Measurements from ENCODE around the gene P3H3.

The P3H3 gene

DNA sequence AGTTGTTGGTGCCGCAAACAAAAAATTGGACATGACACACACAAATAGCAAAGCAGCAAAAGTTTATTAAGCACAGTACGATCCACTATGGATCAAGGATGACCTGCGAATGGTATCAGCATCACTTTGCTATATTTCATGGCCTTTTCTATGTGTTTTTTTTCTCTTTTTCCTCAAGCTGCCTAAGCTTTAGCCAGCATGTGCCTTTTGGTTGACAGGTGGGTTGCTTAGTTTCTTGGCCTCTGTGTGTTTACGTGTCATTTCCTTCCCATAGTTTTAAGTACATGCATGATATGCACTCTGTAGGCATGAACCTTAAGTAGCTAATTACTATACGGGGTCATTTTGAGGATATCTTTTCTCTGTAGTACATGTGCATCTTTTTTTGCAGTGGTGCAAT, 29.1 kb upstream of the P3H3 start:
- Histone ChIP-seq H3K9me3 (ENCODE audit: control extremely low read depth in 1 of 5, control insufficient read depth in 4 of 5, insufficient read depth in 2 of 5, low read depth in 1 of 5, low read length in 4 of 5) (no peaks in the 10 kb centered on the region), H3K4me3 (ENCODE audit: control insufficient read depth in 1 of 7, extremely low read depth in 1 of 7, insufficient read depth in 4 of 7, low read depth in 2 of 7, low read length in 6 of 7) (no peak overlapping the region), H3K27me3 (replicated peaks in 2 of 5; ENCODE audit: control insufficient read depth in 4 of 5, insufficient read depth in 5 of 5, low read length in 4 of 5) (no peaks in the 10 kb centered on the region), H3K27ac (ENCODE audit: insufficient read depth in 1 of 2, low read depth in 1 of 2, low read length in 2 of 2, poor library complexity in 1 of 2, severe bottlenecking in 2 of 2) (no peak overlapping the region), H3K4me1 (ENCODE audit: control extremely low read depth in 1 of 4, control insufficient read depth in 4 of 4, insufficient read depth in 4 of 4, low read length in 3 of 4) (no peaks in the 10 kb centered on the region), H3K36me3 (ENCODE audit: control insufficient read depth in 4 of 4, insufficient read depth in 4 of 4, low read length in 3 of 4) (no peaks in the 10 kb centered on the region)
- 83% methylated on average over 3 of the region's 5 CpGs for WGBS (ENCODE audit: insufficient coverage)
- CTCF ChIA-PET = interaction anchor here (0.7 to 1.1 kb wide), 2 partner anchors 32 to 45 kb away, joined by 3 read pairs; no protein-coding TSS in a partner anchor
- POLR2A ChIA-PET = no interaction called here
- no peak for DNase-seq

DNA sequence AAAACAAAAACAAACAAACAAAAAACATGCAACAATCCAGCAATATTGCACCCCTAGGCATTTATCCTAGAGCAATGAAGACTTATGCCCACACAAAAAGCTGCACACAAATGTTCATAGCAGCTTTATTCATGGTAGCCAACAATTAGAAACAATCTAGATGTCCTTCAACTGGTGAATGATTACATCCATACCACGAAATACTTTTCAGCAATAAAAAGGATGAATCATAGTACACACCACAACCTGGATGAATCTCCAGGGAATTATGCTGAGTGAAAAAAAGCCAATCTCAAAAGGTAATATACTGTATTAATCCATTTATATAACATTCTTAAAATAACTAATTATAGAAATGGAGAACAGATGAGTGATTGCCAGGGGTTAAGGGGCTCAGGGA, 21.0 kb upstream of the P3H3 start:
- Histone ChIP-seq H3K4me1 (ENCODE audit: control extremely low read depth in 1 of 4, control insufficient read depth in 4 of 4, insufficient read depth in 4 of 4, low read length in 3 of 4) (no peaks in the 10 kb centered on the region), H3K9me3 (ENCODE audit: control extremely low read depth in 1 of 5, control insufficient read depth in 4 of 5, insufficient read depth in 2 of 5, low read depth in 1 of 5, low read length in 4 of 5) (no peaks in the 10 kb centered on the region), H3K27me3 (replicated peaks in 2 of 5; ENCODE audit: control insufficient read depth in 4 of 5, insufficient read depth in 5 of 5, low read length in 4 of 5) (no peaks in the 10 kb centered on the region), H3K4me3 (ENCODE audit: control insufficient read depth in 1 of 7, extremely low read depth in 1 of 7, insufficient read depth in 4 of 7, low read depth in 2 of 7, low read length in 6 of 7) (no peak overlapping the region), H3K27ac (ENCODE audit: insufficient read depth in 1 of 2, low read depth in 1 of 2, low read length in 2 of 2, poor library complexity in 1 of 2, severe bottlenecking in 2 of 2) (no peak overlapping the region), H3K36me3 (ENCODE audit: control insufficient read depth in 4 of 4, insufficient read depth in 4 of 4, low read length in 3 of 4) (no peaks in the 10 kb centered on the region)
- ChIA-PET CTCF (interaction anchor here (1.0 to 10.5 kb wide), 2 partner anchors 14 to 19 kb away, joined by 3 to 97 read pairs; partner anchors contain the start of genes GPR162 and P3H3), POLR2A (no interaction called here)
- DNase-seq = no peak
- no CpG with 5 or more reads among the region's 1 CpG for WGBS (ENCODE audit: insufficient coverage)

DNA sequence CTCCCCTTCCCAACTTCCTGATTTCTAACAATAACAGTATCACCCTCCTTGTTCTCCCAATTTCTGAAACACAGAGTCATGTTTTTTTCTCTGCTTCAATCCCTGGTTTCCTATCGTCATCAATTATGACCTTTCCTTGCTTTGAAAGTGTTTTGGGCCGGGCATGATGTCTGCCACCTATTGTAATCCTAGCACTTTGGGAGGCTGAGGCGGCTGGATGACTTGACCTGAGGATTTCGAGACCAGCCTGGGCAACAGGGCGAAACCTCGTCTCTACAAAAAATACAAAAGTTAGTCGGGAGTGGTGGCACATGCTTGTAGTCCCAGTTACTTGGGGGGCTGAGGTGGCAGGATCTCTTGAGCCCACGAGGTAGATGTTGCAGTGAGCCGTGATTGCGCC, 19.2 kb upstream of the P3H3 start:
- ChIA-PET POLR2A (no interaction called here), CTCF (interaction anchor here (1.5 to 10.5 kb wide), 2 partner anchors 17 to 73 kb away, joined by 6 to 97 read pairs; partner anchors contain the start of genes GPR162 and P3H3)
- Histone ChIP-seq H3K4me1 (ENCODE audit: control extremely low read depth in 1 of 4, control insufficient read depth in 4 of 4, insufficient read depth in 4 of 4, low read length in 3 of 4) (peaks cover 0 to 5% (median 0%) of the 10 kb centered on the region in 4 experiments), H3K36me3 (ENCODE audit: control insufficient read depth in 4 of 4, insufficient read depth in 4 of 4, low read length in 3 of 4) (no peaks in the 10 kb centered on the region), H3K4me3 (ENCODE audit: control insufficient read depth in 1 of 7, extremely low read depth in 1 of 7, insufficient read depth in 4 of 7, low read depth in 2 of 7, low read length in 6 of 7) (no peak overlapping the region), H3K27me3 (replicated peaks in 2 of 5; ENCODE audit: control insufficient read depth in 4 of 5, insufficient read depth in 5 of 5, low read length in 4 of 5) (no peaks in the 10 kb centered on the region), H3K27ac (ENCODE audit: insufficient read depth in 1 of 2, low read depth in 1 of 2, low read length in 2 of 2, poor library complexity in 1 of 2, severe bottlenecking in 2 of 2) (no peak overlapping the region), H3K9me3 (ENCODE audit: control extremely low read depth in 1 of 5, control insufficient read depth in 4 of 5, insufficient read depth in 2 of 5, low read depth in 1 of 5, low read length in 4 of 5) (no peaks in the 10 kb centered on the region)
- WGBS (ENCODE audit: insufficient coverage) = 90% methylated on average over 10 of the region's 10 CpGs
- DNase-seq = no peak

DNA sequence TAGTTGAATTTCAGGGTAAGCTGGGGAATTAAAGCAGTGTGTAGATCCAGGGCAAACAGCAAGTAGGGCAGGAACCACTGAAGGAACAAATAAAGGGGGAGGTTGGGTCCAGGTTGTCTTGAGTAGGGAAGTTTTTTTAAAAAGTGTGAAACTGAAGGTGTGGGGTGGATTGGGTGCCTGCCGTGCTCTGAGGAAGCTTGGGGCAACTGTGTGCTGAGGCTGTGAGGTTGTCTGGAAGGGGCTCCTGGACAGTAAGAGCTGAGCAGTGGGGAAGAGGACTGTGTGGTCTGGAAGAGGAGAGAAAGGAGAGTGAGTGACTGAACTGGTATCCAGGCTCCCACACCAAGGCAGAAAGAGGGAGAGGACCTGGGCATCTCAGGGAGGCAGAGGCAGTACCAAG, 17.4 kb upstream of the P3H3 start:
- CTCF ChIA-PET = interaction anchor here (0.9 to 10.5 kb wide), 5 partner anchors 14 to 66 kb away, joined by 3 to 97 read pairs (median 3); partner anchors contain the start of genes GPR162 and P3H3
- no peak for DNase-seq
- H3K36me3 ChIP-seq (ENCODE audit: control insufficient read depth in 4 of 4, insufficient read depth in 4 of 4, low read length in 3 of 4) = no peaks in the 10 kb centered on the region
- no peak overlapping the region for H3K4me3 ChIP-seq (ENCODE audit: control insufficient read depth in 1 of 7, extremely low read depth in 1 of 7, insufficient read depth in 4 of 7, low read depth in 2 of 7, low read length in 6 of 7)
- POLR2A ChIA-PET = no interaction called here
- H3K4me1 ChIP-seq (ENCODE audit: control extremely low read depth in 1 of 4, control insufficient read depth in 4 of 4, insufficient read depth in 4 of 4, low read length in 3 of 4) = peaks cover 0 to 5% (median 0%) of the 10 kb centered on the region in 4 experiments
- no peaks in the 10 kb centered on the region for H3K27me3 ChIP-seq (replicated peaks in 2 of 5; ENCODE audit: control insufficient read depth in 4 of 5, insufficient read depth in 5 of 5, low read length in 4 of 5)
- no peak overlapping the region for H3K27ac ChIP-seq (ENCODE audit: insufficient read depth in 1 of 2, low read depth in 1 of 2, low read length in 2 of 2, poor library complexity in 1 of 2, severe bottlenecking in 2 of 2)
- WGBS (ENCODE audit: insufficient coverage) = 100% methylated on average over 1 of the region's 1 CpG
- H3K9me3 ChIP-seq (ENCODE audit: control extremely low read depth in 1 of 5, control insufficient read depth in 4 of 5, insufficient read depth in 2 of 5, low read depth in 1 of 5, low read length in 4 of 5) = no peaks in the 10 kb centered on the region

DNA sequence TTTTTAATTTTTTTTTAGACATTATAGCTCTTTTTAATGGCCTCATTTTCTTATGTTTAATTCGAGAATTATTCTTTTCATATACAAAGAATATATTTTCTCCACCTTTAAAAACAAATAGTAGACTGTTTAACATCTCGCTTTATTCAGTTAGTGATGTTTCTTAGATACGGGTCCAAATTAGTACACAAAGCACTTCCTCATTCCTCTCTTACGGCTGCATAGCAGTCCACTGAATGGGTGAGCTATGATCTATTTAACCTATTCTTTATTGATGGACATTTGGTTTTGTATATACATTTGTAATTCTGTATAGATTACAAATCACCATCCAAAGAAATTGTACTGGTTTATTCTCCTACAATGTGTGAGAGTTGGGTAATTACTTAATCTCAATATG, 14.8 kb upstream of the P3H3 start:
- Histone ChIP-seq H3K36me3 (ENCODE audit: control insufficient read depth in 4 of 4, insufficient read depth in 4 of 4, low read length in 3 of 4) (no peaks in the 10 kb centered on the region), H3K4me1 (ENCODE audit: control extremely low read depth in 1 of 4, control insufficient read depth in 4 of 4, insufficient read depth in 4 of 4, low read length in 3 of 4) (peaks cover 0 to 13% (median 3%) of the 10 kb centered on the region in 4 experiments), H3K4me3 (ENCODE audit: control insufficient read depth in 1 of 7, extremely low read depth in 1 of 7, insufficient read depth in 4 of 7, low read depth in 2 of 7, low read length in 6 of 7) (no peak overlapping the region), H3K9me3 (ENCODE audit: control extremely low read depth in 1 of 5, control insufficient read depth in 4 of 5, insufficient read depth in 2 of 5, low read depth in 1 of 5, low read length in 4 of 5) (no peaks in the 10 kb centered on the region), H3K27me3 (replicated peaks in 2 of 5; ENCODE audit: control insufficient read depth in 4 of 5, insufficient read depth in 5 of 5, low read length in 4 of 5) (no peaks in the 10 kb centered on the region), H3K27ac (ENCODE audit: insufficient read depth in 1 of 2, low read depth in 1 of 2, low read length in 2 of 2, poor library complexity in 1 of 2, severe bottlenecking in 2 of 2) (no peak overlapping the region)
- DNase-seq = no peak
- POLR2A ChIA-PET = interaction anchor here (0.7 kb wide), 1 partner anchor 24 kb away, joined by 3 read pairs; the partner anchor contains the start of gene CD4
- no CpG with 5 or more reads among the region's 4 CpGs for WGBS (ENCODE audit: insufficient coverage)
- CTCF ChIA-PET = interaction anchor here (0.9 to 10.5 kb wide), 8 partner anchors 13 to 60 kb away, joined by 3 to 97 read pairs (median 4); partner anchors contain the start of genes CDCA3, GPR162, MLF2 and P3H3

DNA sequence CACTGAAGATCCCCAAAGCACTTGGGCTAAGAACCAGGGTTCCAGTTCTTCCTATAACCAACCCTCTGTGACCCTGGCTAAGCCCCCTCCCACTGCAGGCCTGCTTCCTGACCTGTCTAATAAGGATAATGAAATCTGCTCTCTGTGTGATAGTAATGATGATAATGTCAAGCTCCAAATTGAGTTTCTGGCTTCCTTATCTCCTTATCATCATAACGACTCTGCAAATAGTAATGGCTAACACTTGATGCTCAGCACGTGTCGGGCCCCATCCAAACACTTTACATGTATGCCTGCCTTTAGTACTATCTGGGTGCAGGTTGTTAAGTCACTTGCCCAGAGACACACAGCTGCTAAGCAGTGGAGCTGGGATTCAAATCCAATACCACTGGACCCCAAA, 11.6 kb upstream of the P3H3 start:
- Histone ChIP-seq H3K36me3 (ENCODE audit: control insufficient read depth in 4 of 4, insufficient read depth in 4 of 4, low read length in 3 of 4) (no peaks in the 10 kb centered on the region), H3K27me3 (replicated peaks in 2 of 5; ENCODE audit: control insufficient read depth in 4 of 5, insufficient read depth in 5 of 5, low read length in 4 of 5) (no peaks in the 10 kb centered on the region), H3K4me3 (ENCODE audit: control insufficient read depth in 1 of 7, extremely low read depth in 1 of 7, insufficient read depth in 4 of 7, low read depth in 2 of 7, low read length in 6 of 7) (no peak overlapping the region), H3K4me1 (ENCODE audit: control extremely low read depth in 1 of 4, control insufficient read depth in 4 of 4, insufficient read depth in 4 of 4, low read length in 3 of 4) (peaks cover 0 to 23% (median 12%) of the 10 kb centered on the region in 4 experiments), H3K9me3 (ENCODE audit: control extremely low read depth in 1 of 5, control insufficient read depth in 4 of 5, insufficient read depth in 2 of 5, low read depth in 1 of 5, low read length in 4 of 5) (no peaks in the 10 kb centered on the region), H3K27ac (ENCODE audit: insufficient read depth in 1 of 2, low read depth in 1 of 2, low read length in 2 of 2, poor library complexity in 1 of 2, severe bottlenecking in 2 of 2) (no peak overlapping the region)
- no peak for DNase-seq
- WGBS (ENCODE audit: insufficient coverage) = no CpG with 5 or more reads among the region's 3 CpGs
- POLR2A ChIA-PET = interaction anchor here (0.6 kb wide), 1 partner anchor 60 kb away, joined by 5 read pairs; no protein-coding TSS in a partner anchor
- CTCF ChIA-PET = interaction anchor here (0.6 to 10.5 kb wide), 6 partner anchors 10 to 62 kb away, joined by 3 to 97 read pairs (median 3); partner anchors contain the start of genes GNB3, GPR162 and P3H3

DNA sequence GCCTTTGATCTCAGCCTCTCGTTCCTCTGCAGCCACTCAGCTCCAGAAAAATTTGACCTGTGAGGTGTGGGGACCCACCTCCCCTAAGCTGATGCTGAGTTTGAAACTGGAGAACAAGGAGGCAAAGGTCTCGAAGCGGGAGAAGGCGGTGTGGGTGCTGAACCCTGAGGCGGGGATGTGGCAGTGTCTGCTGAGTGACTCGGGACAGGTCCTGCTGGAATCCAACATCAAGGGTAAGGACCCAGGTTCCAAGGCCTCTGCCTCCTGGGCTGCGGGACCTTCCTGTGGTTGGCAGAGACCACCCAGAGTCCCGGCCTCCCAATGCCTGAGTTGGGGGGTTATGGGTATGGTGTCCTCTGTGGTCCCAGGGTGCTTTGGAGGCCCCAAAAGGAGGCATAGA, 11.1 kb upstream of the P3H3 start:
- Histone ChIP-seq H3K27me3 (replicated peaks in 2 of 5; ENCODE audit: control insufficient read depth in 4 of 5, insufficient read depth in 5 of 5, low read length in 4 of 5) (no peaks in the 10 kb centered on the region), H3K4me1 (ENCODE audit: control extremely low read depth in 1 of 4, control insufficient read depth in 4 of 4, insufficient read depth in 4 of 4, low read length in 3 of 4) (peaks cover 0 to 26% (median 17%) of the 10 kb centered on the region in 4 experiments), H3K4me3 (ENCODE audit: control insufficient read depth in 1 of 7, extremely low read depth in 1 of 7, insufficient read depth in 4 of 7, low read depth in 2 of 7, low read length in 6 of 7) (no peak overlapping the region), H3K9me3 (ENCODE audit: control extremely low read depth in 1 of 5, control insufficient read depth in 4 of 5, insufficient read depth in 2 of 5, low read depth in 1 of 5, low read length in 4 of 5) (no peaks in the 10 kb centered on the region), H3K27ac (ENCODE audit: insufficient read depth in 1 of 2, low read depth in 1 of 2, low read length in 2 of 2, poor library complexity in 1 of 2, severe bottlenecking in 2 of 2) (no peak overlapping the region), H3K36me3 (ENCODE audit: control insufficient read depth in 4 of 4, insufficient read depth in 4 of 4, low read length in 3 of 4) (no peaks in the 10 kb centered on the region)
- POLR2A ChIA-PET = interaction anchor here (0.6 kb wide), 1 partner anchor 61 kb away, joined by 5 read pairs; no protein-coding TSS in a partner anchor
- WGBS (ENCODE audit: insufficient coverage) = 100% methylated on average over 6 of the region's 8 CpGs
- CTCF ChIA-PET = interaction anchor here (0.6 to 10.5 kb wide), 6 partner anchors 9 to 62 kb away, joined by 3 to 97 read pairs (median 3); partner anchors contain the start of genes GNB3, GPR162 and P3H3
- no peak for DNase-seq

Measured in common myeloid progenitor, CD34-positive (primary cell).